Hematopoietic multipotent progenitor cell treated with erythropoietin and hydrocortisone succinate and interleukin-3 and kit ligand, for 4 days (in vitro differentiated cells): Measurements from ENCODE around the gene CHTOP.

Experiments
- DNase-seq: peaks from one replicate; pipeline ENCODE4 v3.0.0-alpha.2; 2015

The CHTOP gene

GRCh38 chr1:153613406-153613805 lies 20.5 kb upstream of the CHTOP start:
- no peak for DNase-seq

GRCh38 chr1:153614189-153614900 lies 19.5 kb upstream of the CHTOP start:
- no peak for DNase-seq

GRCh38 chr1:153614906-153615305 lies 19.0 kb upstream of the CHTOP start:
- no peak for DNase-seq

GRCh38 chr1:153615406-153615805 lies 18.5 kb upstream of the CHTOP start:
- DNase-seq: no peak

- no peak for DNase-seq
Measured at GRCh38 chr1:153616144-153616916, 17.5 kb upstream of the CHTOP start, which contains the start of gene S100A14. TSS of gene S100A14 (minus strand) at chr1:153616325. CDS start at chr1:153615858, 467 bp downstream.

GRCh38 chr1:153616917-153617311 lies 17.0 kb upstream of the CHTOP start:
- no peak for DNase-seq

GRCh38 chr1:153617663-153618062 lies 16.2 kb upstream of the CHTOP start:
- no peak for DNase-seq

- DNase-seq: no peak
Measured at GRCh38 chr1:153619171-153619570, 14.7 kb upstream of the CHTOP start.

GRCh38 chr1:153623101-153623500 lies 10.8 kb upstream of the CHTOP start:
- DNase-seq: no peak

- DNase-seq: no peak
Measured at GRCh38 chr1:153624965-153625611, 8.8 kb upstream of the CHTOP start.

- DNase-seq: no peak
Measured at GRCh38 chr1:153626477-153626903, 7.4 kb upstream of the CHTOP start.

- peak; percentile 65 for DNase-seq
Measured at GRCh38 chr1:153626904-153627714, 6.8 kb upstream of the CHTOP start, which contains the start of gene S100A13. TSS of gene S100A13 (minus strand) at chr1:153627505. CDS start at chr1:153626472, 1,033 bp downstream.

GRCh38 chr1:153627715-153628626 lies 5.9 kb upstream of the CHTOP start, which contains the start of gene S100A1:
TSS of gene S100A1 (plus strand) at chr1:153628434. CDS start at chr1:153630522, 2,088 bp downstream.
- DNase-seq: peak; percentile 36

- no peak for DNase-seq
Measured at GRCh38 chr1:153628638-153629342, 5.1 kb upstream of the CHTOP start.

GRCh38 chr1:153629343-153629665 lies 4.6 kb upstream of the CHTOP start:
- DNase-seq: no peak

GRCh38 chr1:153629971-153630370 lies 3.9 kb upstream of the CHTOP start:
- no peak for DNase-seq

GRCh38 chr1:153630384-153630783 lies 3.5 kb upstream of the CHTOP start:
- no peak for DNase-seq

- DNase-seq: no peak
Measured at GRCh38 chr1:153631047-153632022, 2.5 kb upstream of the CHTOP start.

- no peak for DNase-seq
Measured at GRCh38 chr1:153633161-153633753, 609 bp upstream of the CHTOP start.
